GM21381 (cell line): ENCODE measurements around the gene METTL27.
"Not testable (repeated sequence)": the region's sequence is repeated elsewhere in the genome, so short reads cannot be mapped to it uniquely, and the experiment has no call there.

Source experiments
- ATAC-seq: cut with Tn5 transposase; IDR thresholded peaks from one replicate; pipeline ENCODE4 v1.9.1; 2021; ENCODE audit warnings: mild to moderate bottlenecking, moderate library complexity; ENCODE audit not compliant: unreplicated experiment

Gene METTL27

GRCh38 chr7:73839743-73840714 lies 2.3 kb downstream of the METTL27 start:
- no peak for ATAC-seq

- no peak for ATAC-seq
Observed at GRCh38 chr7:73839290-73839689, 3.0 kb downstream of the METTL27 start.

- ATAC-seq: no peak
Observed at GRCh38 chr7:73838642-73839041, 3.7 kb downstream of the METTL27 start.

GRCh38 chr7:73837167-73837566 lies 5.1 kb downstream of the METTL27 start:
- ATAC-seq: not testable (repeated sequence)

- ATAC-seq: no peak
Observed at GRCh38 chr7:73834626-73835191, 7.6 kb downstream of the METTL27 start.

- ATAC-seq: no peak
Observed at GRCh38 chr7:73833251-73833919, 8.9 kb downstream of the METTL27 start.

GRCh38 chr7:73832806-73833205 lies 9.5 kb downstream of the METTL27 start:
- no peak for ATAC-seq

- ATAC-seq: no peak
Observed at GRCh38 chr7:73831834-73832651, 10.3 kb downstream of the METTL27 start.

- ATAC-seq: no peak
Observed at GRCh38 chr7:73831584-73831833, 10.8 kb downstream of the METTL27 start.

- ATAC-seq: no peak
Observed at GRCh38 chr7:73830681-73831583, 11.4 kb downstream of the METTL27 start, which contains the start of gene CLDN4. CLDN4 (plus strand) TSS chr7:73830996; CDS start chr7:73831202, 206 bp downstream.

GRCh38 chr7:73829921-73830680 lies 12.2 kb downstream of the METTL27 start:
- ATAC-seq: no peak

GRCh38 chr7:73829505-73829904 lies 12.8 kb downstream of the METTL27 start:
- ATAC-seq: no peak

- no peak for ATAC-seq
Observed at GRCh38 chr7:73828972-73829371, 13.3 kb downstream of the METTL27 start.

- ATAC-seq: no peak
Observed at GRCh38 chr7:73828107-73828803, 14.1 kb downstream of the METTL27 start.

- ATAC-seq: no peak
Observed at GRCh38 chr7:73827567-73828106, 14.7 kb downstream of the METTL27 start.

GRCh38 chr7:73824986-73825385 lies 17.3 kb downstream of the METTL27 start:
- ATAC-seq: no peak

GRCh38 chr7:73823873-73824592 lies 18.3 kb downstream of the METTL27 start:
- no peak for ATAC-seq

GRCh38 chr7:73823257-73823656 lies 19.1 kb downstream of the METTL27 start:
- ATAC-seq: no peak
